Measurements from ENCODE around the gene FXYD4. TPM values are rescaled to one million over a fixed set of nuclear protein-coding genes. Genes with fewer than 3 reads are reported as not detected.
A peak's percentile ranks its signal among the peaks of the same experiment; 100 is the strongest.

The FXYD4 gene
- total RNA-seq, 2 donors from 2014 or later = not detected

DNA sequence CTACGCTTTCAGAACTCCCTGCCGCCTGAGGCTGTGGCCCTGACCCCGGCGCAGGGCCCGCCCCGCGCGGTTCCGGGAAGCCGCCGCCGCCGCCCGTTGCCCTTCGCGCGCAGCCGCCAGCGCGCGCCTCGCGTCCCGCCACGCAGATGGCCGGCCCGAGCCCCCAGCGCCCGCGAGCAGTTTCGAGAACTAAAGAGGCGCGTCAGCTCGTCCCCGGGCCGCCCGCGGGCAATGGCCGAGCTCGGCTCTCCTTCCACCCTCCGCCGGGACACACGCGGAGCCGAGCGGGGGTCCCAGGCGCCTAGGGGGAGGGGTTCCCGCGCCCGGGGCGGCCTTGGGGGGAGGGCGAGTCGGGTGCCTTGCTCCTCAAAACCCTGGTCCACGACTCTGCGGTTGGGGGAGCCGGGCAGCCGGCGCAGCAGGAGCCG, 35.7 kb downstream of the FXYD4 start:
- peak; percentile 35 for ATAC-seq
- no peaks in the 10 kb centered on the region for H3K36me3 ChIP-seq (replicated peaks in 1 of 2; ENCODE audit: insufficient read depth in 1 of 2, low read depth in 2 of 2)
- peaks cover 50% of the 10 kb centered on the region for H3K4me1 ChIP-seq
- no peak for TF ChIP-seq POLR2A (IDR thresholded peaks at IDR 0.05)
- TF ChIP-seq, protein P1, sequence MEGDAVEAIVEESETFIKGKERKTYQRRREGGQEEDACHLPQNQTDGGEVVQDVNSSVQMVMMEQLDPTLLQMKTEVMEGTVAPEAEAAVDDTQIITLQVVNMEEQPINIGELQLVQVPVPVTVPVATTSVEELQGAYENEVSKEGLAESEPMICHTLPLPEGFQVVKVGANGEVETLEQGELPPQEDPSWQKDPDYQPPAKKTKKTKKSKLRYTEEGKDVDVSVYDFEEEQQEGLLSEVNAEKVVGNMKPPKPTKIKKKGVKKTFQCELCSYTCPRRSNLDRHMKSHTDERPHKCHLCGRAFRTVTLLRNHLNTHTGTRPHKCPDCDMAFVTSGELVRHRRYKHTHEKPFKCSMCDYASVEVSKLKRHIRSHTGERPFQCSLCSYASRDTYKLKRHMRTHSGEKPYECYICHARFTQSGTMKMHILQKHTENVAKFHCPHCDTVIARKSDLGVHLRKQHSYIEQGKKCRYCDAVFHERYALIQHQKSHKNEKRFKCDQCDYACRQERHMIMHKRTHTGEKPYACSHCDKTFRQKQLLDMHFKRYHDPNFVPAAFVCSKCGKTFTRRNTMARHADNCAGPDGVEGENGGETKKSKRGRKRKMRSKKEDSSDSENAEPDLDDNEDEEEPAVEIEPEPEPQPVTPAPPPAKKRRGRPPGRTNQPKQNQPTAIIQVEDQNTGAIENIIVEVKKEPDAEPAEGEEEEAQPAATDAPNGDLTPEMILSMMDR (IDR thresholded peaks at IDR 0.05) = no peak
- DNase-seq = peak; percentile 45 to 58 (median 55)
- intact Hi-C loops (cut with DNase I) = no loop called here
- peak overlapping the region; percentile 50 to 68 for H3K4me3 ChIP-seq
- WGBS, 2 donors = 0% methylated on average over 22 to 42 of the region's 59 CpGs
- no peaks in the 10 kb centered on the region for H3K27me3 ChIP-seq
- H3K9me3 ChIP-seq = no peaks in the 10 kb centered on the region
- peak overlapping the region; percentile 93 to 100 (median 98) for H3K27ac ChIP-seq

DNA sequence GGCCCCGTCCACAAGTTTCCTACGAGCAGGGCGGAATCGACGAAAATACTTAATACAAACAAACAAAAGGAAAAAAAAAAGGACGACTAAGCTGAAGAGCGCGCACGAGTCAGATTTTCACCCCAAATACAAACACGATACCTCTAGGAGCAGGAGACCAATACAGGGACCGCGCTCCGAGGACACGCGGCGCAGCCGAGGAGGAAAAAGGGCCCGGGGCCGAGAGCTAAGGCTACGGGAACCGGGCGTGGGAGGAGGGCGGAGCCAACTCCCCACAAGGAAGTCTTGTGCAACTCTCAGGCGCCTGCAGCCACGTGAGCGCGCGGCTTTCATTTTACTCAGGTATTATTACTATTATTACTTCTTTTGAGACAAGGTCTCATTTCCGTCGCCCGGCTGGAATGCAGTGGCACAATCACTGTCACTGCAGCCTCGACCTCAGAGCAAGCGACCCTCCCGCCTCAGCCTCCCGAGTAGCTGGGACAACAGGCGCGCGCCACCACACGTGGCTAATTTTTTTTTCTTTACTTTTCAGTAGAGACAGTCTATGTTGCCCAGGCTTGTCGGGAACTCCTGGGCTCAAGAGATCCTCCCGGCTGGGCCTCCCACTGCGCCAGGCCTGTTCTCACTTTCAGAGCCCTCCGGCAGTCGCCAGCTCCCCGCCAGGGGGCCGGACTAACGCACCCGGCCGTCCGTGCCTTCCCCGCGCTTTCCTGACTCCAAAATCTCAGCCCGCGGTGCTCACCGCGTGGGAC, 36.3 kb downstream of the FXYD4 start:
- ATAC-seq (peak; percentile 78), DNase-seq (peak; percentile 90 to 96 (median 94))
- 0 to 1% methylated on average over 43 to 56 of the region's 56 CpGs for WGBS, 2 donors
- H3K4me3 ChIP-seq = peak overlapping the region; percentile 50 to 68
- H3K27me3 ChIP-seq = no peaks in the 10 kb centered on the region
- TF ChIP-seq POLR2A (IDR thresholded peaks at IDR 0.05) = peak in 2 of 3 donors; percentile 82 to 84
- TF ChIP-seq, protein P1 (IDR thresholded peaks at IDR 0.05) = peak in 5 of 7 experiments; percentile 15 to 55 (median 39)
- no peaks in the 10 kb centered on the region for H3K9me3 ChIP-seq
- intact Hi-C loops (cut with DNase I) = no loop called here
- peak overlapping the region; percentile 93 to 100 (median 98) for H3K27ac ChIP-seq
- no peaks in the 10 kb centered on the region for H3K36me3 ChIP-seq (replicated peaks in 1 of 2; ENCODE audit: insufficient read depth in 1 of 2, low read depth in 2 of 2)
- peaks cover 44% of the 10 kb centered on the region for H3K4me1 ChIP-seq

DNA sequence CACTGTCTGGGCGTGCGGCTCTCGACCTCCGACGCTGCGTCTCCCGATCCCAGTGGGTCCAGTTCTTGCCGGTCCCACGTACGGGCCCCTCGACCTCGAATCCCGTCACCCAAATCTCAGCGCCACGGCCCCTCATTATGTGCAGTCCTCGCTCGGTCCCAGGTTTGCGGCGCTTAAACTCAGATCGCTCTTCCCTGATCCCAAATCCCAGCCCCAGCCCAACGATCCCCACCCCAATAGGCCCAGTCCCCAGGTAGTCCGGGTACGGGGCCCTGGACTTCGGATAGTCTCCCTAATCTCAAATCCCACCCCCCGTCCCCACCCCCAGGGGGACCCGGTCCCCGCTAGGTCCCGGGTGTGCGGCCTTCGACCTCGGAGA, 36.9 kb downstream of the FXYD4 start:
- intact Hi-C loops (cut with DNase I) = no loop called here
- no peaks in the 10 kb centered on the region for H3K27me3 ChIP-seq
- H3K4me1 ChIP-seq = peaks cover 39% of the 10 kb centered on the region
- no peaks in the 10 kb centered on the region for H3K9me3 ChIP-seq
- peak overlapping the region; percentile 93 to 100 (median 98) for H3K27ac ChIP-seq
- 0 to 3% methylated on average over 11 to 30 of the region's 31 CpGs for WGBS, 2 donors
- no peaks in the 10 kb centered on the region for H3K36me3 ChIP-seq (replicated peaks in 1 of 2; ENCODE audit: insufficient read depth in 1 of 2, low read depth in 2 of 2)
- DNase-seq = peak in 2 of 4 donors; percentile 28 to 31
- no peak for TF ChIP-seq POLR2A (IDR thresholded peaks at IDR 0.05)
- TF ChIP-seq, protein P1 (IDR thresholded peaks at IDR 0.05) = no peak
- no peak for ATAC-seq
- H3K4me3 ChIP-seq = peak overlapping the region; percentile 50 to 68

DNA sequence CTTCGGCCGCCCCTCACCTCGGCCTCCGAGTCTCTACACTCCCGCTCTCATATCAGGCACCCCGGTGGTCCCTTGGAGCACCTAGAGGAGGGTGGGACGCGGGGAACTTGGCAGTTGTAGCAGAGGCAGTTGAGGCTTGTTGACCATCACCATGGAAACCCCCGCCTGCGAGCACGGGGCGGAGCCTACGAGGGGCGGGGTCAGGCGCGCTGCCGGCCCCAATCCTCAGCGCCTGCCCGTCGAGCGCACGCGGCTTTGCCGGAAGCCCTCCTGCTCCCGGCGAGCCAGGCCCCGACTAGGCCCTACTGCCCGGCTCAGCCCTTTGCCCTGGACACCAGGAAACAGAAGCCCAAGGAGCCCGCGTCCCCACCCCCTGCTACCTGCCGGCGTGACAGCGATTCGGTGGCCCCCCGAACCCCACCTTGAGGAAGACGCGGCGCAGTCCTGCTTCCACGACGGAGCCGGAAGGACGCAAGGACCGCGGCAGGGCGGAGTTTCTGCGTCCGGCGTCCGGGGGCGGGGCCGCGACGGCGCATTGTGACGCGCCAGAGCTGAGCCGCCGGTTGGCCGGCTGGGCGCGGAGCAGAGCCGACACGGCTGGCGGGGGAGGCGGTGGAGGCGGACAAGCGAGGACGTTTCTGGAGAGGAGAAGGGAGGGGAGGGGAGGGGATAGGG, 37.4 kb downstream of the FXYD4 start, which contains the start of gene HNRNPF:
Gene HNRNPF (minus strand): TSS at position 477 of the 675 bp plus-strand sequence. CDS start 21,302 bp downstream, outside the sequence.
- Histone ChIP-seq H3K9me3 (no peaks in the 10 kb centered on the region), H3K4me3 (peak within 1 kb of the TSS; percentile 50 to 68), H3K27ac (peak within 1 kb of the TSS; percentile 93 to 100 (median 98)), H3K36me3 (replicated peaks in 1 of 2; ENCODE audit: insufficient read depth in 1 of 2, low read depth in 2 of 2) (no peaks in the 10 kb centered on the region), H3K27me3 (no peaks in the 10 kb centered on the region), H3K4me1 (peaks cover 33% of the 10 kb centered on the region)
- 0 to 1% methylated on average over 3 to 53 of the region's 68 CpGs for WGBS, 2 donors
- ATAC-seq (peak; percentile 85), DNase-seq (peak; percentile 93 to 95 (median 94))
- TF ChIP-seq, protein P1 (IDR thresholded peaks at IDR 0.05) = no peak
- peak; percentile 85 to 95 (median 91) for TF ChIP-seq POLR2A (IDR thresholded peaks at IDR 0.05)
- intact Hi-C loops (cut with DNase I) = no loop called here
